WTC11 (cell line): ENCODE measurements around the gene ARL15. TPM values are rescaled to one million over a fixed set of nuclear protein-coding genes. Genes with fewer than 3 reads are reported as not detected.
"Not testable (repeated sequence)": the region's sequence is repeated elsewhere in the genome, so short reads cannot be mapped to it uniquely, and the experiment has no call there.

Experiments used
- ATAC-seq: fragments of 200-7000 bp; cut with Tn5 transposase; 2 replicates; pipeline ENCODE4 v1.10.0; 2021; ENCODE audit warnings: mild to moderate bottlenecking, moderate library complexity
- CTCF ChIA-PET: fragments of 300-600 bp; sonication (Branson Sonifier 250); formaldehyde crosslinking; loops from one replicate; lab custom pipeline; 2021; ENCODE audit warnings: antibody characterized with exemption; lab: Charles Lee
- POLR2A ChIA-PET: fragments of 350-600 bp; sonication (Branson Sonifier 250); formaldehyde crosslinking; loops from one replicate; lab custom pipeline; 2021; ENCODE audit warnings: antibody characterized with exemption; lab: Charles Lee
- DNase-seq: peaks from one replicate; pipeline ENCODE4 v3.0.0; 2021; ENCODE audit warnings: low spot score
- H3K27ac Mint-ChIP-seq: 2 replicates; pipeline ENCODE4 v1.8.0; 2021; ENCODE audit warnings: mixed read lengths
- H3K27me3 Mint-ChIP-seq: 2 replicates; pipeline ENCODE4 v1.8.0; 2021; ENCODE audit warnings: low read depth, mild to moderate bottlenecking, moderate library complexity, mixed read lengths
- H3K36me3 Mint-ChIP-seq: 2 replicates; pipeline ENCODE4 v1.8.0; 2021; ENCODE audit warnings: mixed read lengths
- H3K4me1 Mint-ChIP-seq: 2 replicates; pipeline ENCODE4 v1.8.0; 2022; ENCODE audit warnings: mixed read lengths
- H3K4me3 Mint-ChIP-seq: 2 replicates; pipeline ENCODE4 v1.8.0; 2021; ENCODE audit warnings: mild to moderate bottlenecking, moderate library complexity, mixed read lengths
- H3K9me3 Mint-ChIP-seq: 2 replicates; pipeline ENCODE4 v1.8.0; 2021; ENCODE audit warnings: mixed read lengths
- E2F4 ChIP-seq: sonication (generic); formaldehyde crosslinking; IDR thresholded peaks from 2 replicates; pipeline ENCODE4 v1.8.1; 2022; ENCODE audit warnings: low read depth, mild to moderate bottlenecking, moderate library complexity, missing genetic modification reagents, borderline replicate concordance
- E2F5 ChIP-seq: sonication (generic); formaldehyde crosslinking; IDR thresholded peaks from 2 replicates; pipeline ENCODE4 v1.8.1; 2022; ENCODE audit warnings: mild to moderate bottlenecking, moderate library complexity, missing genetic modification reagents
- EMX1 ChIP-seq: fragments of 250-450 bp; sonication (Bioruptor Pico); IDR thresholded peaks from 2 replicates; pipeline ENCODE4 v1.8.0; 2021; ENCODE audit warnings: mild to moderate bottlenecking
- ERG ChIP-seq: fragments of 250-450 bp; sonication (Bioruptor Pico); IDR thresholded peaks from 2 replicates; pipeline ENCODE4 v1.8.0; 2021; ENCODE audit warnings: mild to moderate bottlenecking
- ESRRA ChIP-seq: sonication (generic); formaldehyde crosslinking; IDR thresholded peaks from 2 replicates; pipeline ENCODE4 v1.8.1; 2022; ENCODE audit warnings: mild to moderate bottlenecking, missing genetic modification reagents, borderline replicate concordance
- FOXP1 ChIP-seq: sonication (generic); formaldehyde crosslinking; IDR thresholded peaks from 2 replicates; pipeline ENCODE4 v1.8.0; 2022; ENCODE audit warnings: missing genetic modification reagents, mild to moderate bottlenecking, moderate library complexity, borderline replicate concordance
- FOXP4 ChIP-seq: sonication (generic); formaldehyde crosslinking; IDR thresholded peaks from 2 replicates; pipeline ENCODE4 v1.8.0; 2022; ENCODE audit warnings: mild to moderate bottlenecking, missing genetic modification reagents
- IRF1 ChIP-seq: sonication (generic); formaldehyde crosslinking; IDR thresholded peaks from 2 replicates; pipeline ENCODE4 v1.8.0; 2023; ENCODE audit warnings: missing genetic modification reagents
- IRF2 ChIP-seq: sonication (generic); formaldehyde crosslinking; IDR thresholded peaks from 2 replicates; pipeline ENCODE4 v1.8.0; 2022; ENCODE audit warnings: low read depth, missing genetic modification reagents, borderline replicate concordance
- KAT7 ChIP-seq: sonication (generic); formaldehyde crosslinking; IDR thresholded peaks from 2 replicates; pipeline ENCODE4 v1.8.1; 2023; ENCODE audit warnings: missing genetic modification reagents, mild to moderate bottlenecking, borderline replicate concordance
- NFATC4 ChIP-seq: fragments of 250-450 bp; sonication (Bioruptor Pico); IDR thresholded peaks from 2 replicates; pipeline ENCODE4 v1.9.0; 2021; ENCODE audit warnings: mild to moderate bottlenecking
- SMAD3 ChIP-seq: sonication (generic); formaldehyde crosslinking; IDR thresholded peaks from 2 replicates; pipeline ENCODE4 v1.8.0; 2022; ENCODE audit warnings: missing genetic modification reagents, mild to moderate bottlenecking, borderline replicate concordance
- TCF7 ChIP-seq: sonication (generic); formaldehyde crosslinking; IDR thresholded peaks from 2 replicates; pipeline ENCODE4 v1.8.0; 2022; ENCODE audit warnings: mild to moderate bottlenecking, low read depth, missing genetic modification reagents, moderate library complexity
- TEAD4 ChIP-seq: sonication (generic); formaldehyde crosslinking; IDR thresholded peaks from 2 replicates; pipeline ENCODE4 v1.8.0; 2022; ENCODE audit warnings: mild to moderate bottlenecking, missing genetic modification reagents
- ZNF317 ChIP-seq: sonication (generic); formaldehyde crosslinking; IDR thresholded peaks from 2 replicates; pipeline ENCODE4 v1.8.1; 2023; ENCODE audit warnings: low read depth, mild to moderate bottlenecking, moderate library complexity, missing genetic modification reagents, borderline replicate concordance
- ZNF416 ChIP-seq: fragments of 250-450 bp; sonication (Bioruptor Pico); IDR thresholded peaks from 2 replicates; pipeline ENCODE4 v1.9.0; 2021; ENCODE audit warnings: mild to moderate bottlenecking, inconsistent platforms
- ZNF425 ChIP-seq: fragments of 250-450 bp; sonication (Bioruptor Pico); conservative IDR thresholded peaks from 2 replicates; pipeline ENCODE4 v1.9.0; 2021; ENCODE audit warnings: mild to moderate bottlenecking
- total RNA-seq: library from RNA; stranded (reverse); gene quantifications from 3 replicates; pipeline ENCODE4 v1.2.3, GENCODE V29; 2021

ARL15 gene
- total RNA-seq, 1 experiment from 2014 or later: 20.1 TPM

- TF ChIP-seq ERG (CRISPR knock-in tag) (no peak), ZNF416 (CRISPR knock-in tag) (no peak)
Observed at GRCh38 chr5:54357408-54358058, 47.2 kb upstream of the ARL15 start (continued).

GRCh38 chr5:54353933-54354564, 43.7 kb upstream of the ARL15 start:
- ATAC-seq, CTCF ChIA-PET, H3K27ac Mint-ChIP-seq, H3K4me1 Mint-ChIP-seq, DNase-seq, H3K4me3 Mint-ChIP-seq, H3K27me3 Mint-ChIP-seq, POLR2A ChIA-PET: not testable (repeated sequence)
- Mint-ChIP-seq H3K36me3 (peaks cover 49% of the 10 kb centered on the region), H3K9me3 (peaks cover 68% of the 10 kb centered on the region)

- Mint-ChIP-seq H3K9me3 (peaks cover 72% of the 10 kb centered on the region), H3K36me3 (peaks cover 54% of the 10 kb centered on the region)
- ATAC-seq, H3K4me3 Mint-ChIP-seq, H3K27me3 Mint-ChIP-seq, H3K27ac Mint-ChIP-seq, POLR2A ChIA-PET, H3K4me1 Mint-ChIP-seq, CTCF ChIA-PET, DNase-seq: not testable (repeated sequence)
Observed at GRCh38 chr5:54352580-54352979, 42.2 kb upstream of the ARL15 start.

- TF ChIP-seq FOXP1 (CRISPR knock-in tag) (no peak), ESRRA (CRISPR knock-in tag) (no peak), ZNF425 (CRISPR knock-in tag) (no peak), SMAD3 (CRISPR knock-in tag) (no peak), TCF7 (no peak), E2F5 (CRISPR knock-in tag) (no peak), IRF1 (CRISPR knock-in tag) (no peak), EMX1 (CRISPR knock-in tag) (no peak), ZNF317 (CRISPR knock-in tag) (no peak), TEAD4 (CRISPR knock-in tag) (no peak), IRF2 (CRISPR knock-in tag) (no peak), KAT7 (CRISPR knock-in tag) (no peak), NFATC4 (CRISPR knock-in tag) (no peak), E2F4 (no peak), FOXP4 (CRISPR knock-in tag) (no peak)
- Mint-ChIP-seq H3K4me3 (no peak overlapping the region), H3K36me3 (peaks cover 54% of the 10 kb centered on the region), H3K4me1 (no peaks in the 10 kb centered on the region), H3K27ac (no peak overlapping the region), H3K9me3 (peaks cover 76% of the 10 kb centered on the region), H3K27me3 (no peaks in the 10 kb centered on the region; the same call in 1 of the 2 replicates)
- no peak for DNase-seq
- CTCF ChIA-PET: no interaction called here
- POLR2A ChIA-PET: no interaction called here
- ATAC-seq: no peak
Observed at GRCh38 chr5:54347221-54347865, 37.0 kb upstream of the ARL15 start.
